IMR-90 (cell line): ENCODE results near the gene TACC2.

ENCODE experiments used
- BHLHE40 ChIP-seq: fragments of 150-350 bp; IDR thresholded peaks from 2 replicates; pipeline ENCODE4 v1.6.1; 2016; ENCODE audit warnings: mild to moderate bottlenecking, low read depth, low read length
- CEBPB ChIP-seq: IDR thresholded peaks from 2 replicates; pipeline ENCODE4 v1.6.1; 2012; ENCODE audit warnings: low read depth, low read length, improper control_type of control experiment
- CHD1 ChIP-seq: IDR thresholded peaks from 2 replicates; pipeline ENCODE4 v1.6.1; 2012; ENCODE audit warnings: low read depth, low read length, improper control_type of control experiment
- CTCF ChIP-seq: conservative IDR thresholded peaks from 2 replicates; pipeline ENCODE4 v1.5.1; 2012; ENCODE audit warnings: mild to moderate bottlenecking, low read depth, low read length, improper control_type of control experiment
- FOS ChIP-seq: fragments of 150-350 bp; IDR thresholded peaks from 2 replicates; pipeline ENCODE4 v1.6.1; 2016; ENCODE audit warnings: low read depth, low read length
- MAFK ChIP-seq: IDR thresholded peaks from 2 replicates; pipeline ENCODE4 v1.6.1; 2012; ENCODE audit warnings: low read depth, low read length, improper control_type of control experiment
- MAZ ChIP-seq: IDR thresholded peaks from 2 replicates; pipeline ENCODE4 v1.6.1; 2012; ENCODE audit warnings: low read depth, mild to moderate bottlenecking, low read length, improper control_type of control experiment, moderate library complexity, borderline replicate concordance
- MXI1 ChIP-seq: IDR thresholded peaks from 2 replicates; pipeline ENCODE4 v1.6.1; 2012; ENCODE audit warnings: low read depth, mild to moderate bottlenecking, low read length, moderate library complexity, borderline replicate concordance
- POLR2A ChIP-seq: IDR thresholded peaks from 2 replicates; pipeline ENCODE4 v1.6.1; 2012; ENCODE audit warnings: mild to moderate bottlenecking, low read depth, low read length
- RCOR1 ChIP-seq: IDR thresholded peaks from 2 replicates; pipeline ENCODE4 v1.6.1; 2012; ENCODE audit warnings: mild to moderate bottlenecking, low read length, improper control_type of control experiment; ENCODE audit not compliant: insufficient replicate concordance
- SMC3 ChIP-seq: fragments of 150-350 bp; IDR thresholded peaks from 2 replicates; pipeline ENCODE4 v1.6.1; 2016; ENCODE audit warnings: low read depth, mild to moderate bottlenecking, antibody characterized with exemption, low read length, moderate library complexity
- TF ChIP-seq, protein P1 (sequence below): fragments of 150-350 bp; IDR thresholded peaks from 2 replicates; pipeline ENCODE4 v1.6.1; 2017; ENCODE audit warnings: mild to moderate bottlenecking, antibody characterized with exemption, low read length, low read depth

DNA sequence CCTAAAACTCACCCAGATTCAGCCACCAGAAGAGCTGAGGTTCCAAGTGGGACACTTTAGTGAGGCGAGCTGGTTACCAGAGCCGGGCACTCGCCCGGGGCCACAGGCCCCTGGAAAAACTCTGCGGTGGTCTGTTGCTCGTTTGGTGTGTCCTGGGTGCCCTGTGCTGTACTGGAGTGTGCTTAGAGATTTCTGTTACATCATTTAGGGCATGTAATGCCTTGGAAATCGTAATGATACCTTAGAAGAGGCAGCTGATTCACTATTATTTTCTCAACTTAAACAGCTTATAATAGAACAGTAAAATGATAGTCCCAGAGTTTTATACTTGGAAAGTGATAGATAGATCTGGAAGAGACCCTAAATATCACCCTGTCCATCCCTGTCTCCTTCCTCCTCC lies 233.7 kb downstream of the TACC2 start:
- TF ChIP-seq MAFK (no peak), CTCF (no peak), FOS (no peak), RCOR1 (no peak), POLR2A (no peak), CHD1 (no peak), CEBPB (no peak), SMC3 (no peak), BHLHE40 (no peak), MXI1 (no peak), MAZ (no peak)
- TF ChIP-seq, protein P1, sequence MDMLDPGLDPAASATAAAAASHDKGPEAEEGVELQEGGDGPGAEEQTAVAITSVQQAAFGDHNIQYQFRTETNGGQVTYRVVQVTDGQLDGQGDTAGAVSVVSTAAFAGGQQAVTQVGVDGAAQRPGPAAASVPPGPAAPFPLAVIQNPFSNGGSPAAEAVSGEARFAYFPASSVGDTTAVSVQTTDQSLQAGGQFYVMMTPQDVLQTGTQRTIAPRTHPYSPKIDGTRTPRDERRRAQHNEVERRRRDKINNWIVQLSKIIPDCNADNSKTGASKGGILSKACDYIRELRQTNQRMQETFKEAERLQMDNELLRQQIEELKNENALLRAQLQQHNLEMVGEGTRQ, result no peak
